ENCODE data around the gene MAB21L1.

DNA sequence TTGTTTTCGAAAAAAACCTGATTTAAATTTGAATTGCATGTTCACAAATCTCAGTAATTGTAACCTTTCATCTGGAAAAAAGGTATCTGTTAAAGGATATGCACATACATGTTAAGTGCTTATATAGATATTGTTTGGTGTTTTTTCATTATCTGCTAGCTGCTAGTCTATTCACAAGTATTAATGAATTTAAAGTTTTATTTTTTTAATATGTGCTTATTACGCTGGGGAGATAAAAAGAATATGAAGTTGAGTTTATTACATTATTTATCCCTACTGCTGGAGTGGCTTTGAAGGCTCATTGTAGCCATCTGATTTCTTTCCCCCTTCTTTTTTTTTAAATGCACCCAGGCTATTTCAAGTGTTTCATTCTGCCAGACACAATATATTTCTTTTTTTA is 3.9 kb upstream of the MAB21L1 start:
- TF ChIP-seq POLR2A (IDR thresholded peaks at IDR 0.05; ENCODE audit: low read depth, low read length), result no peak
- TF ChIP-seq, protein P1, sequence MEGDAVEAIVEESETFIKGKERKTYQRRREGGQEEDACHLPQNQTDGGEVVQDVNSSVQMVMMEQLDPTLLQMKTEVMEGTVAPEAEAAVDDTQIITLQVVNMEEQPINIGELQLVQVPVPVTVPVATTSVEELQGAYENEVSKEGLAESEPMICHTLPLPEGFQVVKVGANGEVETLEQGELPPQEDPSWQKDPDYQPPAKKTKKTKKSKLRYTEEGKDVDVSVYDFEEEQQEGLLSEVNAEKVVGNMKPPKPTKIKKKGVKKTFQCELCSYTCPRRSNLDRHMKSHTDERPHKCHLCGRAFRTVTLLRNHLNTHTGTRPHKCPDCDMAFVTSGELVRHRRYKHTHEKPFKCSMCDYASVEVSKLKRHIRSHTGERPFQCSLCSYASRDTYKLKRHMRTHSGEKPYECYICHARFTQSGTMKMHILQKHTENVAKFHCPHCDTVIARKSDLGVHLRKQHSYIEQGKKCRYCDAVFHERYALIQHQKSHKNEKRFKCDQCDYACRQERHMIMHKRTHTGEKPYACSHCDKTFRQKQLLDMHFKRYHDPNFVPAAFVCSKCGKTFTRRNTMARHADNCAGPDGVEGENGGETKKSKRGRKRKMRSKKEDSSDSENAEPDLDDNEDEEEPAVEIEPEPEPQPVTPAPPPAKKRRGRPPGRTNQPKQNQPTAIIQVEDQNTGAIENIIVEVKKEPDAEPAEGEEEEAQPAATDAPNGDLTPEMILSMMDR (IDR thresholded peaks at IDR 0.05; ENCODE audit: extremely low read depth in 1 of 2, insufficient read depth in 1 of 2, low read depth in 1 of 2, low read length in 2 of 2), result no peak

Data from endothelial cell of umbilical vein (primary cell).